Measurements from ENCODE around the gene YIPF1. TPM values are rescaled to one million over a fixed set of nuclear protein-coding genes. Genes with fewer than 3 reads are reported as not detected.
A peak's percentile ranks its signal among the peaks of the same experiment; 100 is the strongest.

The YIPF1 gene
- total RNA-seq, 1 donor from 2014 or later: 37.3 TPM

DNA sequence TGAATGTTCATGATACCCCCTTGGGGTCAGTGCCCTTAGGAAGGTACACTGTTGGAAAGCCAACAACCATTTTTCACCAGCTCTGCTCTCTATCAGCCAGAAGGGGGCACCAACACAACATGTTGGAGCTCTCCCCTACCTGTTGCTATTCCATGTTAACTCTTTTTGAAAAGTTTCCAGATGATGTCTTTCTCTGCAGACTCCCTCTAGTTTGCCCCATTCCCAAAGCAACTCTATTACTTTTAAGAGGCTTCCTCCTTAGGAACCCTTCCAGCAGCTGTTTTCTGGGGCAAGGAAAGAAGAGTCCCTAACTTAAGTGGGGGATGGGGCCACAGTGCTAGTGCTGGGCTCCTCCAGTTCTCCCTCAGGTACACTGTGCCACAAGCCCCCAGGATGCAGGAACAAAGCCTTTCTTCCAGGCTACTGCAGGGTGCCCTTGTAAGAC, 28.6 kb downstream of the YIPF1 start:
- DNase-seq (ENCODE audit: low spot score, unreplicated experiment): peak; percentile 12
- peaks cover 7% of the 10 kb centered on the region for H3K36me3 Mint-ChIP-seq (ENCODE audit: insufficient read depth)
- H3K4me1 Mint-ChIP-seq (ENCODE audit: low read depth): peaks cover 1% of the 10 kb centered on the region
- no peak overlapping the region for H3K4me3 Mint-ChIP-seq (ENCODE audit: low read depth)
- no peaks in the 10 kb centered on the region for H3K27me3 Mint-ChIP-seq
- peak overlapping the region; percentile 7 for H3K27ac Mint-ChIP-seq
- H3K9me3 Mint-ChIP-seq (ENCODE audit: low read depth): no peaks in the 10 kb centered on the region
- TF ChIP-seq, protein P1, sequence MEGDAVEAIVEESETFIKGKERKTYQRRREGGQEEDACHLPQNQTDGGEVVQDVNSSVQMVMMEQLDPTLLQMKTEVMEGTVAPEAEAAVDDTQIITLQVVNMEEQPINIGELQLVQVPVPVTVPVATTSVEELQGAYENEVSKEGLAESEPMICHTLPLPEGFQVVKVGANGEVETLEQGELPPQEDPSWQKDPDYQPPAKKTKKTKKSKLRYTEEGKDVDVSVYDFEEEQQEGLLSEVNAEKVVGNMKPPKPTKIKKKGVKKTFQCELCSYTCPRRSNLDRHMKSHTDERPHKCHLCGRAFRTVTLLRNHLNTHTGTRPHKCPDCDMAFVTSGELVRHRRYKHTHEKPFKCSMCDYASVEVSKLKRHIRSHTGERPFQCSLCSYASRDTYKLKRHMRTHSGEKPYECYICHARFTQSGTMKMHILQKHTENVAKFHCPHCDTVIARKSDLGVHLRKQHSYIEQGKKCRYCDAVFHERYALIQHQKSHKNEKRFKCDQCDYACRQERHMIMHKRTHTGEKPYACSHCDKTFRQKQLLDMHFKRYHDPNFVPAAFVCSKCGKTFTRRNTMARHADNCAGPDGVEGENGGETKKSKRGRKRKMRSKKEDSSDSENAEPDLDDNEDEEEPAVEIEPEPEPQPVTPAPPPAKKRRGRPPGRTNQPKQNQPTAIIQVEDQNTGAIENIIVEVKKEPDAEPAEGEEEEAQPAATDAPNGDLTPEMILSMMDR (IDR thresholded peaks at IDR 0.05; ENCODE audit: unreplicated experiment): peak; percentile 89

DNA sequence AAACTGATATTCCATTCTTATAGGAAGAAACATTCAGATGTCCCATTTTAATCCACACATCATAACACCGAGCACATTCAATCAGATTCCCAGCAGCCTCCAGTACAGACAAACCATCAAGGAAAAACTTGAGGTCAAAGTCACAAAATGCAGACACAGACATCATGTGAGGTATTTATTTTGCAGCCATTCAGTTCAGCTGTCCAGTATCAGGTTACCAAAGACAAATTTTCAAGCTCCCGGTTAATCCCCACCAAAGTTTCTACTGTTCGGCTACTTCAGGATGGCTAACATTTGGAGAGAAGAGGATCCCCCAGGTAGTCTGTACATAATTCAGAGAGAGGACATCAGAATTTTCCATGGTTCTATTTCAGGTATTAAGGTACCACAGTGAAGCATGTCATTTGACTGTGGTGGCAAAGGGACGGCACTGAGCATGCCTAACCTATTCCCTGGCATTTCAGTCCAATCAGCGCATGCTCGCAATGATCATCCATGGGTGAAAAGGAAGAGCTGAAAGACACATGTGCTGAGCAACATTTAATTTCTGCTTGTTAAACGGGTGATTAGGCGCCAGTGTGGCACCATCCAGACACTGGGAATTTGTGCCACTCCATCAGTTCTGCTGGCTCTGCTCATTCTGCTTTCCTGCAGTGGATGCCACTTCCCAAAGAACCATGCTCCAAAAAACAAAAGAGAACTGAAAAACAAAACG, 37.9 kb downstream of the YIPF1 start:
- TF ChIP-seq, protein P1 (IDR thresholded peaks at IDR 0.05; ENCODE audit: unreplicated experiment): no peak
- no peak for DNase-seq (ENCODE audit: low spot score, unreplicated experiment)
- H3K27ac Mint-ChIP-seq: no peak overlapping the region
- H3K4me3 Mint-ChIP-seq (ENCODE audit: low read depth): no peak overlapping the region
- H3K9me3 Mint-ChIP-seq (ENCODE audit: low read depth): no peaks in the 10 kb centered on the region
- no peaks in the 10 kb centered on the region for H3K27me3 Mint-ChIP-seq
- H3K4me1 Mint-ChIP-seq (ENCODE audit: low read depth): no peaks in the 10 kb centered on the region
- peaks cover 13% of the 10 kb centered on the region for H3K36me3 Mint-ChIP-seq (ENCODE audit: insufficient read depth)

DNA sequence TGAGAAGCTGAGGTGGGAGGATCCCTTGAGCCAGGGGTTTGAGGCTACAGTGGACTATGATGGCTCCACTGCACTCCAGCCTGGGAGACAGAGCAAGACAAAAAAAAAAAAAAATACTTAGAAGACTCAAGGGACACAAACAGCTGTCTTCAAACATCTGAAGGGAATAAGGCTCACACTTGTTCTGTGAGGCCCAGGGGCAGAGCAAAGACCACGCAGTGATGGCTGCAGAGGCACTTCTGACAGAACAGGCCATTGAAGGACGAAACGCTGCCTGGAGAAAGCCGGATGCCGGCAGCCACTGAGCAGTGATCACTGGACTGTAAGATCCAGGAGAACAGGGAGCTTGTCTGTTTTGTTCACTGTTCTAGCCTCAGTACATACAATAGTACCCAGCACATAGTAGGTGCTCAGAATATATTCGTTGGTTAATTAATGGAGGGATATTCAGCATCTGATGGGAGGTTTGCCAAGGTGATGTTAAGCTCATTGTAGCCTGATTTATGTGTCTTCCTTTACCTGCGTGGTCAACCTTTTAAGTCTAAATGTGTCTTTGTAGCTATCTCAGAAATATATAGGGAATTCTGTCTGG, 39.4 kb downstream of the YIPF1 start:
- no peaks in the 10 kb centered on the region for H3K9me3 Mint-ChIP-seq (ENCODE audit: low read depth)
- H3K36me3 Mint-ChIP-seq (ENCODE audit: insufficient read depth): peaks cover 13% of the 10 kb centered on the region
- no peak overlapping the region for H3K27ac Mint-ChIP-seq
- DNase-seq (ENCODE audit: low spot score, unreplicated experiment): no peak
- H3K4me3 Mint-ChIP-seq (ENCODE audit: low read depth): no peak overlapping the region
- TF ChIP-seq, protein P1 (IDR thresholded peaks at IDR 0.05; ENCODE audit: unreplicated experiment): no peak
- H3K4me1 Mint-ChIP-seq (ENCODE audit: low read depth): no peaks in the 10 kb centered on the region
- H3K27me3 Mint-ChIP-seq: no peaks in the 10 kb centered on the region

DNA sequence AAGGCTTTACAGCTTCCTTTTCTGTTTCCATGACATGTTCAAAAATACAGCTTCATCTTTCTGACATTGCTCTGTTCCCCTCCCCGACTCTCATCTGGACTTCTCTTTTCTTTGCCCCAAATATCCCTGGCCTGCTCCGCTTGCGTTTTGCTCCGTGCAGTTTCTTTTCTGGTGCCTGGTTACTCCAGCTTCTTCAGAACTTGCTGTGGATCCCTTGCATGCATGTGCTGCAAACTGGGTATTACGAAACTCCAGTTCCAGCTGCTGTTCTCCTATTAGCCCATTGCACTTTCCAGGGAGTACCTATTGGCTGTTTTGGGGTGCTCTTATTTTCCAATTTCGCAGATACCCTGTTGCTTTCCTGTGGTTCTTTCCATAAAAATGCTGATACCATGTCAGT, 41.6 kb downstream of the YIPF1 start:
- H3K27me3 Mint-ChIP-seq: no peaks in the 10 kb centered on the region
- no peak overlapping the region for H3K4me3 Mint-ChIP-seq (ENCODE audit: low read depth)
- DNase-seq (ENCODE audit: low spot score, unreplicated experiment): no peak
- no peak overlapping the region for H3K27ac Mint-ChIP-seq
- no peaks in the 10 kb centered on the region for H3K9me3 Mint-ChIP-seq (ENCODE audit: low read depth)
- H3K4me1 Mint-ChIP-seq (ENCODE audit: low read depth): no peaks in the 10 kb centered on the region
- TF ChIP-seq, protein P1 (IDR thresholded peaks at IDR 0.05; ENCODE audit: unreplicated experiment): no peak
- peaks cover 10% of the 10 kb centered on the region for H3K36me3 Mint-ChIP-seq (ENCODE audit: insufficient read depth)

DNA sequence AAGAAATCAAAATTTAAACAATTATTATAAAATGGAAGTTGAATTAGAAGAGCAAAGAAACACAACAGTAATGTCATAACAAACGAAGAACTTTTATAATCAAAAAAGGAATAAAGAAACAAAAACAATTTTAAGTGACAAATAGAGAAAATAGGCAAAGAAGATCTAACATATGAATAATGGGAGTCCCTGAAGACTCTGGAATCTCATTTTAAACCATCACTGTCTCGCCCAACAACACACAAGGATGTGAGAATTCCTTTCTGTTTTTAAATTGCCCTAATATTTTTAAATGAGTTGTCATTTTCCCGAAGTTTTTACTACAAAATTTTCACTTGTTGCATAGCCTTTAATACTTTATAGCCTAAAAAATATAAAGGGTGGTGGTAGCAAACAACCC, 47.2 kb downstream of the YIPF1 start:
- no peak overlapping the region for H3K4me3 Mint-ChIP-seq (ENCODE audit: low read depth)
- H3K9me3 Mint-ChIP-seq (ENCODE audit: low read depth): peaks cover 6% of the 10 kb centered on the region
- H3K4me1 Mint-ChIP-seq (ENCODE audit: low read depth): peaks cover 3% of the 10 kb centered on the region
- H3K27ac Mint-ChIP-seq: no peak overlapping the region
- no peak for DNase-seq (ENCODE audit: low spot score, unreplicated experiment)
- no peaks in the 10 kb centered on the region for H3K27me3 Mint-ChIP-seq
- no peaks in the 10 kb centered on the region for H3K36me3 Mint-ChIP-seq (ENCODE audit: insufficient read depth)
- TF ChIP-seq, protein P1 (IDR thresholded peaks at IDR 0.05; ENCODE audit: unreplicated experiment): no peak
